GM12873 (cell line): Measurements from ENCODE around the gene POLR3H.

Source experiments
- CTCF ChIP-seq: IDR thresholded peaks from 2 replicates; pipeline ENCODE4 v1.5.1; 2012; ENCODE audit warnings: low read depth, mild to moderate bottlenecking, moderate library complexity, low read length, control low read depth; ENCODE audit not compliant: insufficient read depth; ENCODE audit errors: missing control alignments

POLR3H gene

GRCh38 chr22:41525450-41526225 is 18.6 kb downstream of the POLR3H start:
- TF ChIP-seq CTCF = no peak

- TF ChIP-seq CTCF = no peak
These were observed 19.3 kb downstream of the POLR3H start for GRCh38 chr22:41524809-41525449.

- TF ChIP-seq CTCF = no peak
These were observed 20.0 kb downstream of the POLR3H start for GRCh38 chr22:41524251-41524661.

GRCh38 chr22:41523464-41524221 is 20.6 kb downstream of the POLR3H start:
- TF ChIP-seq CTCF = no peak

- no peak for TF ChIP-seq CTCF
These were observed 21.5 kb downstream of the POLR3H start for GRCh38 chr22:41522813-41523212.

- TF ChIP-seq CTCF = no peak
These were observed 23.1 kb downstream of the POLR3H start for GRCh38 chr22:41521126-41521525.

- TF ChIP-seq CTCF = no peak
These were observed 26.3 kb downstream of the POLR3H start for GRCh38 chr22:41518048-41518347.
